SK-N-SH treated with all-trans-retinoic acid at 6 μM for 48 hours (cell line): Measurements from ENCODE around the gene PARP6.
A peak's percentile ranks its signal among the peaks of the same experiment; 100 is the strongest.

Source experiments
- ATAC-seq: fragments of 200-7000 bp; cut with Tn5 transposase; 3 replicates; pipeline ENCODE4 v1.9.1; 2020; ENCODE audit warnings: mild to moderate bottlenecking, moderate library complexity
- ARNTL ChIP-seq: fragments of 450-650 bp; formaldehyde crosslinking; IDR thresholded peaks from 2 replicates; pipeline ENCODE4 v1.5.0; 2020; ENCODE audit warnings: low read depth, mild to moderate bottlenecking, moderate library complexity, borderline replicate concordance
- BACH2 ChIP-seq: fragments of 250-450 bp; sonication (Bioruptor Pico); IDR thresholded peaks from 2 replicates; pipeline ENCODE4 v1.9.0; 2021; ENCODE audit warnings: mild to moderate bottlenecking, borderline replicate concordance
- CSDC2 ChIP-seq: fragments of 250-450 bp; sonication (Bioruptor Pico); IDR thresholded peaks from 2 replicates; pipeline ENCODE4 v1.5.0; 2020; ENCODE audit warnings: mild to moderate bottlenecking, moderate library complexity
- CSRNP3 ChIP-seq: fragments of 250-450 bp; sonication (Bioruptor Pico); IDR thresholded peaks from 2 replicates; pipeline ENCODE4 v1.5.1; 2021; ENCODE audit warnings: mild to moderate bottlenecking, moderate library complexity
- ESRRG ChIP-seq: fragments of 250-450 bp; sonication (Bioruptor Pico); IDR thresholded peaks from 2 replicates; pipeline ENCODE4 v1.6.1; 2021; ENCODE audit warnings: mild to moderate bottlenecking
- GLIS3 ChIP-seq: fragments of 250-450 bp; sonication (Bioruptor Pico); IDR thresholded peaks from 2 replicates; pipeline ENCODE4 v1.5.0; 2020; ENCODE audit warnings: mild to moderate bottlenecking, moderate library complexity
- ISL1 ChIP-seq: fragments of 250-450 bp; sonication (Bioruptor Pico); IDR thresholded peaks from 2 replicates; pipeline ENCODE4 v2.1.2; 2022; ENCODE audit warnings: mild to moderate bottlenecking, moderate library complexity
- OSR1 ChIP-seq: fragments of 250-450 bp; sonication (Bioruptor Pico); IDR thresholded peaks from 2 replicates; pipeline ENCODE4 v1.8.0; 2022; ENCODE audit warnings: moderate library complexity, mild to moderate bottlenecking, inconsistent platforms
- POU6F1 ChIP-seq: fragments of 250-450 bp; sonication (Bioruptor Pico); IDR thresholded peaks from 2 replicates; pipeline ENCODE4 v1.8.0; 2021; ENCODE audit warnings: low read depth, mild to moderate bottlenecking, moderate library complexity, borderline replicate concordance
- PPARA ChIP-seq: fragments of 250-450 bp; sonication (Bioruptor Pico); IDR thresholded peaks from 2 replicates; pipeline ENCODE4 v1.5.0; 2020; ENCODE audit warnings: mild to moderate bottlenecking, borderline replicate concordance
- RARB ChIP-seq: fragments of 250-450 bp; sonication (Bioruptor Pico); IDR thresholded peaks from 2 replicates; pipeline ENCODE4 v1.8.0; 2021; ENCODE audit warnings: mild to moderate bottlenecking, moderate library complexity
- SNAI2 ChIP-seq: fragments of 250-450 bp; sonication (Bioruptor Pico); IDR thresholded peaks from 2 replicates; pipeline ENCODE4 v1.5.0; 2020; ENCODE audit warnings: mild to moderate bottlenecking, moderate library complexity
- TCF4 ChIP-seq: fragments of 250-450 bp; sonication (Bioruptor Pico); IDR thresholded peaks from 2 replicates; pipeline ENCODE4 v1.8.0; 2021; ENCODE audit warnings: mild to moderate bottlenecking, moderate library complexity, borderline replicate concordance
- TOX ChIP-seq: fragments of 250-450 bp; sonication (Bioruptor Pico); IDR thresholded peaks from 2 replicates; pipeline ENCODE4 v1.8.0; 2021; ENCODE audit warnings: mild to moderate bottlenecking, moderate library complexity, borderline replicate concordance
- ZC3H10 ChIP-seq: fragments of 250-450 bp; sonication (Bioruptor Pico); IDR thresholded peaks from 2 replicates; pipeline ENCODE4 v1.5.1; 2021; ENCODE audit warnings: mild to moderate bottlenecking, moderate library complexity
- ZFP3 ChIP-seq: fragments of 250-450 bp; sonication (Bioruptor Pico); IDR thresholded peaks from 2 replicates; pipeline ENCODE4 v1.5.0; 2020; ENCODE audit warnings: mild to moderate bottlenecking, moderate library complexity
- ZNF565 ChIP-seq: fragments of 450-650 bp; formaldehyde crosslinking; conservative IDR thresholded peaks from 2 replicates; pipeline ENCODE4 v1.5.0; 2020; ENCODE audit warnings: low read depth, mild to moderate bottlenecking, moderate library complexity
- ZNF70 ChIP-seq: fragments of 450-650 bp; formaldehyde crosslinking; IDR thresholded peaks from 2 replicates; pipeline ENCODE4 v1.5.0; 2020; ENCODE audit warnings: mild to moderate bottlenecking, moderate library complexity
- ZNF8 ChIP-seq: fragments of 450-650 bp; formaldehyde crosslinking; IDR thresholded peaks from 2 replicates; pipeline ENCODE4 v1.5.0; 2020; ENCODE audit warnings: mild to moderate bottlenecking, moderate library complexity
- TF ChIP-seq, protein P1 (sequence below): fragments of 250-450 bp; sonication (Bioruptor Pico); IDR thresholded peaks from 2 replicates; pipeline ENCODE4 v1.5.1; 2020; ENCODE audit warnings: low read depth, mild to moderate bottlenecking, moderate library complexity
- TF ChIP-seq, protein P2 (sequence below): fragments of 250-450 bp; sonication (Bioruptor Pico); IDR thresholded peaks from 2 replicates; pipeline ENCODE4 v1.8.0; 2020; ENCODE audit warnings: mild to moderate bottlenecking, moderate library complexity, borderline replicate concordance
- TF ChIP-seq, protein P3 (sequence below): fragments of 250-450 bp; sonication (Bioruptor Pico); IDR thresholded peaks from 2 replicates; pipeline ENCODE4 v1.5.0; 2020; ENCODE audit warnings: mild to moderate bottlenecking, moderate library complexity

Gene PARP6

DNA sequence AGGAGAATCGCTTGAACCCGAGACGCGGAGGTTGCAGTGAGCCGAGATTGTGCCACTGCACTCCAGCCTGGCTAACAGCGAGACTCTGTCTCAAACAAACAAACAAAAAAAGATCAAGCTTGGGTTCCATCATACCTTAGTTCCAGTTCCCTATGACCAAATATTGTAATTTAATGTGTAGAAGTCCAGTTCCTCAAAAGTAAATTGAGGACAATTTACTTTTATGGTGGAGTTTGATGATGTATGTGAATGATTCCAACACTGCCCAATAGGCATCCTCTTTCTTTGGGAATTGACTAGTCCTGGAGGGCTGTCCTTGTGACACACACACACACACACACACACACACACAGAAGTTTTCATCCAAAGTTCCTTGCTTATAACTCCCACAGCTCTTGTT lies 38.6 kb downstream of the PARP6 start:
- TF ChIP-seq ZC3H10 (CRISPR knock-in tag) (no peak), ISL1 (no peak), RARB (CRISPR knock-in tag) (no peak), TCF4 (CRISPR knock-in tag) (no peak), ZNF565 (CRISPR knock-in tag) (no peak), BACH2 (CRISPR knock-in tag) (no peak), OSR1 (CRISPR knock-in tag) (no peak), ZNF8 (CRISPR knock-in tag) (no peak), ARNTL (no peak), TOX (CRISPR knock-in tag) (no peak), ZFP3 (no peak), CSDC2 (no peak), PPARA (CRISPR knock-in tag) (no peak)
- TF ChIP-seq, protein P1, sequence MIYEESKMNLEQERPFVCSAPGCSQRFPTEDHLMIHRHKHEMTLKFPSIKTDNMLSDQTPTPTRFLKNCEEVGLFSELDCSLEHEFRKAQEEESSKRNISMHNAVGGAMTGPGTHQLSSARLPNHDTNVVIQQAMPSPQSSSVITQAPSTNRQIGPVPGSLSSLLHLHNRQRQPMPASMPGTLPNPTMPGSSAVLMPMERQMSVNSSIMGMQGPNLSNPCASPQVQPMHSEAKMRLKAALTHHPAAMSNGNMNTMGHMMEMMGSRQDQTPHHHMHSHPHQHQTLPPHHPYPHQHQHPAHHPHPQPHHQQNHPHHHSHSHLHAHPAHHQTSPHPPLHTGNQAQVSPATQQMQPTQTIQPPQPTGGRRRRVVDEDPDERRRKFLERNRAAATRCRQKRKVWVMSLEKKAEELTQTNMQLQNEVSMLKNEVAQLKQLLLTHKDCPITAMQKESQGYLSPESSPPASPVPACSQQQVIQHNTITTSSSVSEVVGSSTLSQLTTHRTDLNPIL: no peak
- TF ChIP-seq, protein P2, sequence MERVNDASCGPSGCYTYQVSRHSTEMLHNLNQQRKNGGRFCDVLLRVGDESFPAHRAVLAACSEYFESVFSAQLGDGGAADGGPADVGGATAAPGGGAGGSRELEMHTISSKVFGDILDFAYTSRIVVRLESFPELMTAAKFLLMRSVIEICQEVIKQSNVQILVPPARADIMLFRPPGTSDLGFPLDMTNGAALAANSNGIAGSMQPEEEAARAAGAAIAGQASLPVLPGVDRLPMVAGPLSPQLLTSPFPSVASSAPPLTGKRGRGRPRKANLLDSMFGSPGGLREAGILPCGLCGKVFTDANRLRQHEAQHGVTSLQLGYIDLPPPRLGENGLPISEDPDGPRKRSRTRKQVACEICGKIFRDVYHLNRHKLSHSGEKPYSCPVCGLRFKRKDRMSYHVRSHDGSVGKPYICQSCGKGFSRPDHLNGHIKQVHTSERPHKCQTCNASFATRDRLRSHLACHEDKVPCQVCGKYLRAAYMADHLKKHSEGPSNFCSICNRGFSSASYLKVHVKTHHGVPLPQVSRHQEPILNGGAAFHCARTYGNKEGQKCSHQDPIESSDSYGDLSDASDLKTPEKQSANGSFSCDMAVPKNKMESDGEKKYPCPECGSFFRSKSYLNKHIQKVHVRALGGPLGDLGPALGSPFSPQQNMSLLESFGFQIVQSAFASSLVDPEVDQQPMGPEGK (CRISPR knock-in tag): no peak
- no peak for ATAC-seq

GRCh38 chr15:72231833-72232478 lies 40.4 kb downstream of the PARP6 start:
- ATAC-seq: peak; percentile 35
- TF ChIP-seq, protein P3, sequence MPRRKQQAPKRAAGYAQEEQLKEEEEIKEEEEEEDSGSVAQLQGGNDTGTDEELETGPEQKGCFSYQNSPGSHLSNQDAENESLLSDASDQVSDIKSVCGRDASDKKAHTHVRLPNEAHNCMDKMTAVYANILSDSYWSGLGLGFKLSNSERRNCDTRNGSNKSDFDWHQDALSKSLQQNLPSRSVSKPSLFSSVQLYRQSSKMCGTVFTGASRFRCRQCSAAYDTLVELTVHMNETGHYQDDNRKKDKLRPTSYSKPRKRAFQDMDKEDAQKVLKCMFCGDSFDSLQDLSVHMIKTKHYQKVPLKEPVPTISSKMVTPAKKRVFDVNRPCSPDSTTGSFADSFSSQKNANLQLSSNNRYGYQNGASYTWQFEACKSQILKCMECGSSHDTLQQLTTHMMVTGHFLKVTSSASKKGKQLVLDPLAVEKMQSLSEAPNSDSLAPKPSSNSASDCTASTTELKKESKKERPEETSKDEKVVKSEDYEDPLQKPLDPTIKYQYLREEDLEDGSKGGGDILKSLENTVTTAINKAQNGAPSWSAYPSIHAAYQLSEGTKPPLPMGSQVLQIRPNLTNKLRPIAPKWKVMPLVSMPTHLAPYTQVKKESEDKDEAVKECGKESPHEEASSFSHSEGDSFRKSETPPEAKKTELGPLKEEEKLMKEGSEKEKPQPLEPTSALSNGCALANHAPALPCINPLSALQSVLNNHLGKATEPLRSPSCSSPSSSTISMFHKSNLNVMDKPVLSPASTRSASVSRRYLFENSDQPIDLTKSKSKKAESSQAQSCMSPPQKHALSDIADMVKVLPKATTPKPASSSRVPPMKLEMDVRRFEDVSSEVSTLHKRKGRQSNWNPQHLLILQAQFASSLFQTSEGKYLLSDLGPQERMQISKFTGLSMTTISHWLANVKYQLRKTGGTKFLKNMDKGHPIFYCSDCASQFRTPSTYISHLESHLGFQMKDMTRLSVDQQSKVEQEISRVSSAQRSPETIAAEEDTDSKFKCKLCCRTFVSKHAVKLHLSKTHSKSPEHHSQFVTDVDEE (CRISPR knock-in tag): no peak
- TF ChIP-seq ESRRG: no peak
- TF ChIP-seq, protein P1: no peak
- no peak for TF ChIP-seq CSDC2
- TF ChIP-seq, all 23 proteins: peak for 0

GRCh38 chr15:72231066-72231832 lies 41.1 kb downstream of the PARP6 start, which contains the start of gene PKM:
Gene PKM (minus strand): TSS chr15:72231190. CDS start chr15:72219097, 12,093 bp downstream.
- ATAC-seq: peak; percentile 65
- no peak for TF ChIP-seq PPARA (CRISPR knock-in tag)
- no peak for TF ChIP-seq RARB (CRISPR knock-in tag)
- TF ChIP-seq TCF4 (CRISPR knock-in tag): peak; percentile 27; the same call in 1 of the 2 replicates
- no peak; the same call in 1 of the 2 replicates for TF ChIP-seq SNAI2 (CRISPR knock-in tag)
- no peak for TF ChIP-seq CSRNP3 (CRISPR knock-in tag)
- peak; percentile 91 for TF ChIP-seq ESRRG
- TF ChIP-seq TOX (CRISPR knock-in tag): no peak
- no peak for TF ChIP-seq ISL1
- TF ChIP-seq CSDC2: no peak
- TF ChIP-seq ZNF70 (CRISPR knock-in tag): no peak
- no peak for TF ChIP-seq OSR1 (CRISPR knock-in tag)
- no peak for TF ChIP-seq GLIS3 (CRISPR knock-in tag)
- TF ChIP-seq ZC3H10 (CRISPR knock-in tag): no peak
- no peak for TF ChIP-seq POU6F1 (CRISPR knock-in tag)
- TF ChIP-seq ZNF8 (CRISPR knock-in tag): no peak
- TF ChIP-seq, protein P3 (CRISPR knock-in tag): 0 out of 2 replicates have a peak, but pooled peaks have one; percentile 17
- TF ChIP-seq BACH2 (CRISPR knock-in tag): no peak
